SHP77 treated with DMSO at 0.1 percent for 48 hours (cell line): ENCODE measurements around the gene ZNF804A.
A peak's percentile ranks its signal among the peaks of the same experiment; 100 is the strongest.
"Not testable (repeated sequence)": the region's sequence is repeated elsewhere in the genome, so short reads cannot be mapped to it uniquely, and the experiment has no call there.

Source experiments
- DNase-seq: peaks from one replicate; lab custom pipeline; 2025; lab: John Stamatoyannopoulos, UW

The ZNF804A gene

GRCh38 chr2:184830531-184830930, 232.2 kb downstream of the ZNF804A start:
- no peak for DNase-seq

- DNase-seq = peak; percentile 21
These were observed 236.5 kb downstream of the ZNF804A start for GRCh38 chr2:184834699-184835397.

GRCh38 chr2:184835398-184835715, 237.0 kb downstream of the ZNF804A start:
- no peak for DNase-seq

- no peak for DNase-seq
These were observed 249.0 kb downstream of the ZNF804A start for GRCh38 chr2:184847331-184847730.

GRCh38 chr2:184849516-184849915, 251.2 kb downstream of the ZNF804A start:
- DNase-seq = no peak

GRCh38 chr2:184851576-184851975, 253.2 kb downstream of the ZNF804A start:
- no peak for DNase-seq

GRCh38 chr2:184859187-184859586, 260.9 kb downstream of the ZNF804A start:
- DNase-seq = no peak

GRCh38 chr2:184860744-184861143, 262.4 kb downstream of the ZNF804A start:
- DNase-seq = no peak

- DNase-seq = no peak
These were observed 276.9 kb downstream of the ZNF804A start for GRCh38 chr2:184875212-184875611.

GRCh38 chr2:184875911-184876310, 277.6 kb downstream of the ZNF804A start:
- DNase-seq = no peak

GRCh38 chr2:184877909-184878308, 279.6 kb downstream of the ZNF804A start:
- DNase-seq = no peak

- DNase-seq = no peak
These were observed 281.3 kb downstream of the ZNF804A start for GRCh38 chr2:184879671-184880070.

- not testable (repeated sequence) for DNase-seq
These were observed 288.3 kb downstream of the ZNF804A start for GRCh38 chr2:184886585-184886984.

GRCh38 chr2:184890311-184890710, 292.0 kb downstream of the ZNF804A start:
- DNase-seq = no peak

GRCh38 chr2:184904991-184905390, 306.7 kb downstream of the ZNF804A start:
- DNase-seq = no peak

- DNase-seq = no peak
These were observed 307.8 kb downstream of the ZNF804A start for GRCh38 chr2:184906160-184906559.

GRCh38 chr2:184906709-184907108, 308.4 kb downstream of the ZNF804A start:
- DNase-seq = no peak

GRCh38 chr2:184908966-184909365, 310.6 kb downstream of the ZNF804A start:
- no peak for DNase-seq

- no peak for DNase-seq
These were observed 322.2 kb downstream of the ZNF804A start for GRCh38 chr2:184920451-184920965.

GRCh38 chr2:184921676-184922075, 323.3 kb downstream of the ZNF804A start:
- DNase-seq = no peak

GRCh38 chr2:184923751-184924150, 325.4 kb downstream of the ZNF804A start:
- DNase-seq = no peak

GRCh38 chr2:184927040-184927439, 328.7 kb downstream of the ZNF804A start:
- DNase-seq = no peak

GRCh38 chr2:184936761-184937160, 338.4 kb downstream of the ZNF804A start:
- DNase-seq = no peak
